Loucy (cell line): ENCODE measurements around the gene TBX19.

Experiments used
- CTCF ChIP-seq: fragments of 200-600 bp; sonication (generic); conservative IDR thresholded peaks from 2 replicates; pipeline ENCODE4 v1.5.1; 2014; ENCODE audit warnings: mild to moderate bottlenecking, antibody characterized with exemption, low read length
- EZH2phosphoT487 ChIP-seq: fragments of 200-600 bp; IDR thresholded peaks from 2 replicates; pipeline ENCODE4 v1.6.1; 2018; ENCODE audit warnings: antibody characterized with exemption, mild to moderate bottlenecking, moderate library complexity, borderline replicate concordance

- TF ChIP-seq CTCF (0 out of 2 replicates have a peak, but pooled peaks have one; percentile 18), EZH2phosphoT487 (no peak)
Observed at GRCh38 chr1:168243636-168244212, 37.0 kb upstream of the TBX19 start.
